Kidney tubule cell (primary cell): ENCODE data around the gene RIC8B.

Experiments
- DNase-seq: peaks from one replicate; pipeline ENCODE4 v3.0.0-alpha.2; 2018; ENCODE audit warnings: low spot score

The RIC8B gene

GRCh38 chr12:106868982-106869700 lies 94.7 kb downstream of the RIC8B start:
- no peak for DNase-seq

- no peak for DNase-seq
Measured at GRCh38 chr12:106870116-106870515, 95.6 kb downstream of the RIC8B start.

GRCh38 chr12:106871477-106871876 lies 97.0 kb downstream of the RIC8B start:
- DNase-seq, result peak; percentile 54

GRCh38 chr12:106873983-106874382 lies 99.5 kb downstream of the RIC8B start:
- no peak for DNase-seq

- DNase-seq, result no peak
Measured at GRCh38 chr12:106878804-106879203, 104.3 kb downstream of the RIC8B start.

GRCh38 chr12:106879612-106880011 lies 105.1 kb downstream of the RIC8B start:
- no peak for DNase-seq

- DNase-seq, result peak; percentile 40
Measured at GRCh38 chr12:106883426-106883825, 108.9 kb downstream of the RIC8B start.

- no peak for DNase-seq
Measured at GRCh38 chr12:106885026-106885425, 110.5 kb downstream of the RIC8B start.

- no peak for DNase-seq
Measured at GRCh38 chr12:106885541-106886249, 111.2 kb downstream of the RIC8B start.

GRCh38 chr12:106886932-106887331 lies 112.5 kb downstream of the RIC8B start:
- no peak for DNase-seq

GRCh38 chr12:106888348-106888970 lies 114.0 kb downstream of the RIC8B start:
- DNase-seq, result no peak

- DNase-seq, result no peak
Measured at GRCh38 chr12:106889326-106889725, 114.8 kb downstream of the RIC8B start.

GRCh38 chr12:106889950-106890626 lies 115.6 kb downstream of the RIC8B start:
- DNase-seq, result no peak

GRCh38 chr12:106892075-106892474 lies 117.6 kb downstream of the RIC8B start:
- DNase-seq, result peak; percentile 47

GRCh38 chr12:106893451-106893850 lies 119.0 kb downstream of the RIC8B start:
- no peak for DNase-seq

GRCh38 chr12:106894774-106895173 lies 120.3 kb downstream of the RIC8B start:
- DNase-seq, result no peak

GRCh38 chr12:106896603-106897002 lies 122.1 kb downstream of the RIC8B start:
- DNase-seq, result no peak

GRCh38 chr12:106897082-106897481 lies 122.6 kb downstream of the RIC8B start:
- DNase-seq, result peak; percentile 6

- no peak for DNase-seq
Measured at GRCh38 chr12:106897981-106898901, 123.8 kb downstream of the RIC8B start.

- DNase-seq, result no peak
Measured at GRCh38 chr12:106900554-106900953, 126.1 kb downstream of the RIC8B start.

GRCh38 chr12:106901276-106901675 lies 126.8 kb downstream of the RIC8B start:
- peak; percentile 44 for DNase-seq
